NAMALWA (cell line): ENCODE data around the gene CCDC102A.
A peak's percentile ranks its signal among the peaks of the same experiment; 100 is the strongest.

ENCODE experiments used
- DNase-seq: peaks from one replicate; pipeline ENCODE4 v3.0.0-alpha.2; 2015; ENCODE audit warnings: low spot score

Gene CCDC102A

GRCh38 chr16:57537581-57538234 lies 1.3 kb upstream of the CCDC102A start:
- peak; percentile 73 for DNase-seq

- DNase-seq: no peak
Observed at GRCh38 chr16:57537194-57537505, 779 bp upstream of the CCDC102A start.

- DNase-seq: peak; percentile 89
Observed at GRCh38 chr16:57535680-57536305, 578 bp downstream of the CCDC102A start.

DNA sequence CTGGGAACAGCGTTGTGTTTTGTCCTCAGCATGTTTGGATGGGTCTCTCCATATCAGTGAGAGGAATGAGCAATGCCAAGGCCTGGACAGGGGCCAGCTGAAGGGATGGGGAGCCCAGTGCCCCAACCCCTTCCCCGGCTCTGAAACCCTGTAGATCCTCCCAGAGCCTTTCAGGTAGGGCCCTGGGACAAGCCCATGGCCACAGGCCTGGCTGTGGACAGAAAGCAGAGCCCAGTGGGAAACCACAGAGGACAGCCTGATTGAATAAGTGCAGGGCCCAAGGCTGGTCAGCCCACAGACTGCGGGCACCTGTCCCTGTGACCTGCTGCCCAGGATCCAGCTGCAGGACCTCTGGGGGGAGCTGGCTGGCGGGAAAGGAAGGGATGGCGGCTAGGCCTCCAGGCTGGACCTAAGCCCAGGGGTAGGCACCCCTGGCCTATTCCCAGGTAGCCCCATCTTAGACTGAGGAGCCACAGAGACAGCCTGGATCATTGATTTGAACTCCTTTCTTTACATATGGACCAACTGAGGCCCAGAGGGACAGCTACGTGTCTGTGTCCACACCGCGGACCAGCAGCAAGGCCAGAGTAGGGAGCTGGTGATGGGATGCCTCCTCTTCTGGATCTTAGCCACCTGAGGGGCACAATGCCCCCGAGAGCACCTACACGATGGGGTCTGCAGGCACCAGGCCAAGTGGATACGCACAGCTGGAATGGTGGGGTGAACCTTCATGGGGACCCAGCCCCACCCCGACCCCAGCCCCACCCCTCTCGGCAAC lies 1.3 kb downstream of the CCDC102A start:
- DNase-seq: no peak

GRCh38 chr16:57534337-57534880 lies 2.0 kb downstream of the CCDC102A start:
- DNase-seq: no peak

DNA sequence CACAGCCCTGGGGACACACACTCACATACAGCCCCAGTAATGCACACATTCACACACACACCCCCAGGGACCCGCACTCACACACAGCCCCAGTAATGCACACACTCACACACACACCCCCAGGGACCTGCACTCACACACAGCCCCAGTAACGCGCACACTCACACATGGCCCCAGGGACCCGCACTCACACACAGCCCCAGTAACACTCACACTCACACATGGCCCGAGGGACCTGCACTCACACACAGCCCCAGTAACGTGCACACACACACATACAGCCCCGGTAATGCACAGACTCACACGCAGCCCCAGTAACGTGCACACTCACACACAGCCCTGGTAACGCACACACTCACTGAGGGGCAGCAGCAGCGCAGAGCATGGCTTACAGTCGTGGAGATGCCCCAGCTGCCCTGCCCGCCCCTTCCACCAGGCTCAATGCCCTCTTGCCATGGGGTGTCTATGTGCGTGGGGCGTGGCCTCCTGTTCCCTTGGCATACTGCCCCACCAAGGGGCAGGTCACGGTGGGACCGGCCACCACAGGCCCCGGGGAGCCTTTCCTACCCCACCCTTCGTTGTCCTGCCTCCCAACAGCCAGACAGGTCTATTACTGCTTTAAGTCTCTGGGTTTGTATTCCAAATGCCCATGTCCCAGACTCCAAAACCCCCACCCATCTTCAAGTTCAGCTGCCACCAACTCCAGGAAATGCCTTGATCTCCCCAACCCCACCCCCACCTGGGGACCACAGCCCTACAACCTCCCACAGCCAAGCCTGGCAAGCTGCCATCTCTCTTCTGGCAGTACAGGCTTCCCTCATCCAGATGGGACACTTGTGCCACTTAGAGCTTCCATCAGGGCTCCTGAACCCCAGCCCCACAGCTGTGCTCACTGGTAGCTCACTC lies 2.7 kb downstream of the CCDC102A start:
- DNase-seq: no peak

DNA sequence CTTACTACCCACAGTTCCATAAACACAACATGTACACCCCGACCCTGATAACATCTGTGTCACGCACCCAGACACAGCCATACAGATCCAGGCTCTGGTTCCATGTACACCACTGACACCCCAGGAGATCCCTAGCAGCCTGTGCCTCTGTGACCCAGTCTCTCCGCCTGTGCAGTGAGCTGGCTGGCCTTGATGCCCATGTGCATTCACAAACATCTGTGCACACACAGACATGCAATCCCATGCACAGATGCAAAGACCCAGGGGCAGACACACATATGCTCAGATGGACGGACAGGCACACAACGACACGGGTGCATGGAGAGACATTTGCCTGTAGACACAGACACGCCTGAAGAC lies 4.1 kb downstream of the CCDC102A start:
- DNase-seq: no peak

DNA sequence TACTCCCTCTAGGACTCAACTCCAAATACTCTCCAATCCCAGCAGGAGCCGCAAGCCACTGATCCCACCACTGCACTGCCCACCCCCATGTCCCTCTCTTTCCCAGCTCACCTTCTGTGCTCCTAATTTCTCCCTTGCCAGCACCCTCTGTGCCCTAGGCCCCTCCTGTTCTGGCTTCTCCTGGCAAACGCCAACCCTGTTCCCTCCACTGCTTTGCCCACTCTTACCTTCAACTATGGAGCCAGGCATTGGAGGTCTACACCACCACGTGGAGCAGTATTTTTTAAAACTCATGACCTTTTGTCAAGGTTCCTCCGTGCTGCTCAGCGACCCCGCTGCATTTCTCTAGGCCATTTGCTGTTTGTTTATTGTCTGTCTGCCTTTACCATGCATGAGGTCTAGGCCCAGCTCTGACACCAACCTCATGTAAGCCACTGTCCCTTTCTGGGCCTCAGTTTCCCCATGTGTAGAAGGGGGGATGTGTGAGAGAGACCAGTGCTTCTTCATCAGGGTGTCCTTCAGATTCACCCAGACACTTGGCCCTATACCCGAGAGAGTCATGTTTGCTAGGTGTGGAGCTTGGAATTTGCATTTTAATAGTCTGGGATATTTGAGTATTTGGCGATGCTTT lies 4.6 kb downstream of the CCDC102A start:
- no peak for DNase-seq

GRCh38 chr16:57531253-57531575 lies 5.2 kb downstream of the CCDC102A start:
- DNase-seq: no peak

DNA sequence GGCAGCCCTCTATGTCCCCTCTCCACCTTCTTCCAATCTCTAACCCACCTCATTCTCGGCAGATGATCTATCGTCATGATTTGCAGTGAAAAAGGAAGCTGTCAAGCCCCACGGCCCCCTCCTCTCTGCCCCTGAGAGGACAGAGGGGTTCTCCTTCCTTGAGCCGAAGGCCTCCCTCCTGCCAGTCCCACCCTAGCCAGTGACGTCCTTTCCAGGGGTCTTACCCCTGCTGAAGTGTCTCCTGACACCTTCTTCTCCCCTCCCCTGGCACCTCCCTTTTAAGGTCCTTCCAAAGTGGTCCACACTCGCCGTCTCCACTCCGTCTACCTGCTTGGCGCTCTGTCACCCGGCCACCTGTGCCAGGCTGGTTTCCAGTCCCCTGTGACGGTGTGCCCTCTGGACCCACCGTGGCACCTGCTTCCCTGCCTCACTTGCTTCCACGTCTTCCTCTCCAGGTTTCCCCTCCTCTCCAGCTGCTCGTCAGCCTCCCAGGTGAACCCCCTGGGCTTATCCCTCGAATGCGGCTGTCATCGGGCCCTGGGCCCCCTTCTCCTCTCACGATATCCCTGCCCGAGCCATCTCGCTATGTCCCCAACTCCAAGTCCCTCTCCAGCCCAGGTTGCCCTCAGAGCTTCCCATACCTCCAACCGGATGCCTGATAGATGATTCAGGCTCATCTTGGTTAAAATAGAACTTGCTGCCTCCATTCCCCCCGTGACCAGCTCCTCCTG lies 5.7 kb downstream of the CCDC102A start:
- no peak for DNase-seq

- no peak for DNase-seq
Observed at GRCh38 chr16:57530104-57530521, 6.3 kb downstream of the CCDC102A start.

- no peak for DNase-seq
Observed at GRCh38 chr16:57529391-57530103, 6.8 kb downstream of the CCDC102A start.

- DNase-seq: no peak
Observed at GRCh38 chr16:57528499-57529390, 7.6 kb downstream of the CCDC102A start.

DNA sequence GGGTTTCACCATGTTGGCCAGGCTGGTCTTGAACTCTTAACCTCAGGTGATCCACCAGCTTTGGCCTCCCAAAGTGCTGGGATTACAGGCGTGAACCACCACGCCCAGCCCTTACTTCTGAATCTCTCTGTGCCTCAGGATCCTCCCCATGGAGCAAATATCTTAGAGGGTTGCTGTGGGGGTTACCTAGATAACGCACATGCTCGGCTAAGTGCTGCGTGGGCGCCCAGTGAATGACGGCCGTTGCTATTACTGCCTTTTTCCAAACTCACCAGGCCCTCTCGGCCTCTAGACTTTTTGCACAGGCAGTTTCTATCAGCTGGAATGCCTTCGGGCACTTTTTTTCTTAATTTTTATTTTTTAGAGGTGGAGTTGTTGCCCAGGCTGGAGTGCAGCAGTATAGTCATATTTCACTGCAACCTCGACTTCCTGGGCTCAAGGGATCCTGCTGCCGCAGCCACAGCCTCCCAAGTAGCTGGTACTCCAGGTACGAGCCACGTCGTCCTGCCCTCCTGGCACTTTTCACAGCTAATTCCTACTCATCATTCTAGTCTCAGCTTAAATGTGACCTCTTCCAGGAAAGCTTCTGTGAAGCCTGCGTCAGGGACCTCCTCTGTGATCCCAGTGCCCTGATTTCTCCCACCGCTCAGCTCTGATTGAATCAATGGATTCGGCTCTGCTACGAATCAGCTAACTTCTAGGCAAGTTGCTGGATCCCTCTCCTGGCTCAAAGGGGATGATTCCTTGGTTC lies 8.6 kb downstream of the CCDC102A start:
- no peak for DNase-seq

DNA sequence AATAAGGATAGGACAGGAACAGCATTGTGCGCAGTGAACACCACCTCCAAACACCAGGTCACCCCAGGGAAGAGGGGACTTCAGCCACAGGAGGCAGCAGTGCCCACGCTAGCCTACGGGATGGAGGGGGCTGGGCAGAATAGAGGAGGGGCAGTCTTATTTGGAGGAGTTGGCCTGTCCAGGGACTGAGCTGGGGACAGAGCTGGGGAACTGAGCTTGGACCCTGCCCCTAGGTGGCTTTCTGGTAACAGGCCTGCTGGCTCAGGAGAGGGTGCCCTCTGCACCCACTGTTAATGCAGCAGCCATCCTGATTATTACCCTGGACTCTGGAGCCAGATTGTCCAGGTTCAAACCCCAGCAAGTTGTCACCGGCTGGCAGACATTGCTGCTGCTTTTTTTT lies 9.3 kb downstream of the CCDC102A start:
- DNase-seq: no peak

GRCh38 chr16:57526498-57526897 lies 9.9 kb downstream of the CCDC102A start:
- DNase-seq: no peak

GRCh38 chr16:57525761-57526160 lies 10.6 kb downstream of the CCDC102A start:
- no peak for DNase-seq

DNA sequence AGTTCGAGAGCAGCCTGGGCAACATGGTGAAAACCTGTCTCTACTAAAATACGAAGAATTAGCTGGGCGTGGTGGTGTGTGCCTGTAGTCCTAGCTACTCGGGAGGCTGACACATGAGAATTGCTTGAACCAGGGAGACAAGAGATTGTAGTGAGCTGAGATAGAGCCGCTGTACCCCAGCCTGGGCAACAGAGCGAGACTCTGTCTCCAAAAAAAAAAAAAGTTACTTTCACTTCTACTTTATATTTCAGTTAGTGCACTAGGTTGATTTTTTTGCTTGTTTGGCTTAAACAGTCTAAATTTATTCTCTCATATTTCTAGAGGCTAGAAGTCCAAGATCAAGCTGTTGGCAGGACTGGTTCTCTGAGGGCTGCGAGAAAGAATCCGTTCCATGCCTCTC lies 13.4 kb downstream of the CCDC102A start:
- DNase-seq: peak; percentile 56
